GM18526 (cell line): ENCODE results near the gene CNTN6.

ENCODE experiments used
- POLR2A ChIP-seq: IDR thresholded peaks from 3 replicates; pipeline ENCODE4 v1.6.1; 2011; ENCODE audit not compliant: insufficient read length; ENCODE audit errors: extremely low read depth

CNTN6 gene

GRCh38 chr3:1439395-1439794 lies 346.6 kb downstream of the CNTN6 start:
- TF ChIP-seq POLR2A: no peak

GRCh38 chr3:1442271-1442670 lies 349.4 kb downstream of the CNTN6 start:
- no peak for TF ChIP-seq POLR2A

- TF ChIP-seq POLR2A: no peak
Measured at GRCh38 chr3:1444195-1444594, 351.4 kb downstream of the CNTN6 start.

GRCh38 chr3:1446531-1446930 lies 353.7 kb downstream of the CNTN6 start:
- no peak for TF ChIP-seq POLR2A

- TF ChIP-seq POLR2A: no peak
Measured at GRCh38 chr3:1447452-1447851, 354.6 kb downstream of the CNTN6 start.

- TF ChIP-seq POLR2A: no peak
Measured at GRCh38 chr3:1448443-1448842, 355.6 kb downstream of the CNTN6 start.
